ENCODE results near the gene MMP19. TPM values are rescaled to one million over a fixed set of nuclear protein-coding genes. Genes with fewer than 3 reads are reported as not detected.
"Not testable (repeated sequence)": the region's sequence is repeated elsewhere in the genome, so short reads cannot be mapped to it uniquely, and the experiment has no call there.

The MMP19 gene
- total RNA-seq, 2 donors from 2014 or later: 11.1 to 23.3 TPM

- DNase-seq (no peak), ATAC-seq (no peak)
- intact Hi-C loops (cut with DNase I): loop anchor here in 1 of 2 donors (2.0 kb wide), 1 partner anchor 15 kb away; no protein-coding TSS in a partner anchor
Measured at GRCh38 chr12:55845785-55846496, 3.2 kb upstream of the MMP19 start.

DNA sequence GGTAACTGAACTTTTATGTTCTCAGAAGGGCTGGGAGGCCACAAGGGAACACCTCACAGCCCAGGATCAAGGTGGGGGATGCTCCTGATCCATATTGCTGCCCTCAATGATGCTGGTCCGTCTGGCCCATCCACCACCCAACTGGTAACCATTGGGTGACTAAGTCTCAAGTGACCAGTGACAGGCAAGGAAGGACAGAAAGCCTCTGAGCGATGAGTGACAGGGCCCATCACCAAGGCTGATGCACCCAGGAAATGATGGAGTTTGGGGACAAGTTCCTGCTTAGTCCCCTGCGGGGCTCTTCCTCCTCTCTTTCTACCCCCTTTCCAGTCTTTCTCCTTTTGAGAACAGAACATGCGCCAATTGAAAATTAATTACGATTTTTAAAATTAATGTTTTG, 2.6 kb upstream of the MMP19 start:
- intact Hi-C loops (cut with DNase I): no loop called here
- DNase-seq: no peak
- ATAC-seq: no peak

- DNase-seq: no peak
- intact Hi-C loops (cut with DNase I): no loop called here
- no peak for ATAC-seq
Measured at GRCh38 chr12:55844961-55845360, 2.2 kb upstream of the MMP19 start.

GRCh38 chr12:55843431-55843830, 695 bp upstream of the MMP19 start:
- intact Hi-C loops (cut with DNase I): no loop called here
- no peak for DNase-seq
- no peak for ATAC-seq

DNA sequence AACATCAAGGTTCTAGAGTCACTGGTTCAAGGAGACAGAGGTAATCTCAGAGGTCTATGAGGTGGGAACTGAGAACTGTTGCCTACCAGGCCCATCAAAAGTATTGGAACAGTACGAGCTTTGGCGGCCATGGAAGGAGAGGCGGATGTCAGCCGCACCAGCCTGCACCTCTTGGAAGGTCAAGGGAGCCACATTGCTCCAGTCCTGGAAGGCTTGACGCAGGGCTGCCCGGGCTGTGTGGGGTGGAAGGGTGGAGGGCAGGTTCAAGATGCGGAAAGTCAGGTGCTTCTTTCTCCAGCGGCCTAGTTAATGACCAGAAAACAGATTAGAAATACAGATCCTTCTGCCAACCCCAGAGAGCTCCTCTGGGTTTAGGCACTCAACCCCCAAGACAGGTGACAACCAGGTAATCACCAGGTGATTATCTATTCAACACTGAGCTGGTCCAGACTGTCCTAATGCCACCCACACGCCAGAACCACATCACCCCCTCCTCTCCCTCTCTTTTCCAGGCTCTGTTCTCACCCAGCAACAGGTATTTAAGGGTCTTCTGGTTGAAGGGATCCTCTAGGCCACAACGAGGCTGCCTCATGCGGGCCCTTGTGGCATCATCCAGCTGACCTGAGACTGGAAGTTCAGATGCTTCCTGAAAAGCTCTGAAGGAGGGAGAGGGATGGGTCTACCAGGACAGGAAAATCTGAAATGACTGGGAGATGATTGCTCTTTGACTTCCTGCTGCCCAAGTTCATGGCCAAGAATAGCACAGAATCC, 2.0 kb downstream of the MMP19 start:
- intact Hi-C loops (cut with DNase I): no loop called here
- DNase-seq: no peak
- ATAC-seq: no peak

- intact Hi-C loops (cut with DNase I): no loop called here
- ATAC-seq (no peak), DNase-seq (no peak)
Measured at GRCh38 chr12:55839345-55840140, 3.2 kb downstream of the MMP19 start.

- intact Hi-C loops (cut with DNase I): no loop called here
- no peak for DNase-seq
- ATAC-seq: no peak
Measured at GRCh38 chr12:55838361-55838760, 4.4 kb downstream of the MMP19 start.

DNA sequence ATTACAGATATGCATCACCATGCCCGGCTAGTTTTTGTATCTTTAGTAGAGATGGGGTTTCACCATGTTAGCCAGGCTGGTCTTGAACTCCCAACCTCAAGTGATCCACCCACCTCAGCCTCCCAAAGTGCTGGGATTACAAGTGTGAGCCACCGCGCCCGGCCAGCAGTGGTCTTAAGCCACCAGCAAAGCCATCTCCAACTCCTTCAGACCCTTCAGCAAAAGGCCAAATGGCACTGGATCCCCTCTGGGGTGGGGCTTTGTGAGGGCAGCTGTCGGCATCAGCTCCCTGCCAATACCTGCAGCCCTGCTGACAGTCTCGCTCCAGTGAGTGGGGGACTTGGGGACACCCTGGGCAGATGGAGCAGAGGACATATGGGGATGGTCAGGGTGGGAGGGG, 8.3 kb downstream of the MMP19 start:
- not testable (repeated sequence) for DNase-seq, ATAC-seq
- intact Hi-C loops (cut with DNase I): loop anchor here in 1 of 2 donors (5.0 kb wide), 1 partner anchor 93 kb away; the partner anchor contains the start of gene PYM1

- DNase-seq: no peak
- no peak for ATAC-seq
- intact Hi-C loops (cut with DNase I): loop anchor here in 1 of 2 donors (5.0 kb wide), 1 partner anchor 94 kb away; the partner anchor contains the start of gene PYM1
Measured at GRCh38 chr12:55833056-55833455, 9.7 kb downstream of the MMP19 start.

DNA sequence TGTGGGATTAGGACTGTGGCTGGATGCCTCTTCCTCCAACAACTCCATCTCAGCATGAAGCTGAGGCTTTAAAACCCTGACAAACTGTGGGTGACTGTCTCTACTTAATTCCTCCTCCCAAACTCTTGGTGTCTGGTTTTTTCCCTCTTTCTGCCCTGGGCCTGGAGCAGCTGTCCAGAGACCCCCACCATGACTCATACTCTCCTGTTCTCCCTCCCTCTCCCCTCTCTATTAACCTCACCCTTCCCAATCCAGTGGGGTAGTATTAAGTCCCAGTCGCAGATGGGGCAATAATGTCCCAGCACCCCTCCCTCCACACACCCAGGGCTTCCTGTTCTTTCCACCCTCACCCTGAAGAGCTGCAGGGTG, 11.3 kb downstream of the MMP19 start:
- intact Hi-C loops (cut with DNase I): loop anchor here in 1 of 2 donors (2.0 to 5.0 kb wide), 2 partner anchors 15 to 96 kb away; partner anchors contain the start of gene PYM1
- no peak for ATAC-seq

DNA sequence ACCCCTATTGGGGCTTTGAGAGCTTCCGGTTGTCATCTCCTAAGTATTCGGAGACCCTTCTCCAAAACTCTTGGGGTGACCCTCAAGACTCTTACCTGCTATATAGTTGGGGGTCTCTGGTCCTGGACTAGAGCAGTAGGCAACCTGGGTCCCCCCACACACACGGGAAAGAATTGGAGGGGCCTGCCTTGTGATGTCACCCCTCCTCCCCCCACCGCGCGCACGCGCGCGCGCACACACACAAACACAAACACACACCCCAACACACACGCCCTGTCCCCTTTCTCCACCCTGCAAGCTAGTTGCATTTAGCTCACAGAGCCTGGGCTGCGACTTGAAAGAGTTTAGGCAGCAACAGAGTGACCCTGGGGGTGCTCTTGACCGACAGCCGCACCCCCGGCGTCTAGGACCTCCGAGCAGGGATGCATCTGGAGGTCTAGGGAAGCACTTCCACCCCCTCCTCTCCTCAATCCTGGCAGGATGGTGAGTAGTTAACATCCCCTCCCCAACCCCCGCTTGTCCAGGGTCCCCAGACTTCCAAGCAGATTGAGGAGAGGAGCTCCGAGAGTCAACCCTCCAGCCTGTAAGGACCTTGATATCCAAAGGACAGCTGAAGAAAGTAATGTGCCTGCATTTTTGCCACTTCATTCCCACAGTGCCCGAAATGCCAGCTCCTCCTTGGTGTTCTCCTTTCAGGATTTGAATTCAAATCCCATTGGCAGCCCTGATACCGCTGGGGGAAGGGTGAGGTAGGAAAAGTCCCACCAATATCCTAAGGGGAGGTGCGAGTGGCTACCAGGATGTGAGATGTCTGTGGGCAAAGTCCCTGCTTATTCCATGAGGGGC, 11.9 kb downstream of the MMP19 start:
- ATAC-seq (peak; percentile 58), DNase-seq (peak; percentile 81)
- intact Hi-C loops (cut with DNase I): loop anchor here in 1 of 2 donors (2.0 to 5.0 kb wide), 2 partner anchors 16 to 96 kb away; partner anchors contain the start of gene PYM1

More for the DNA sequence above, 11.3 kb downstream of the MMP19 start:
- no peak for DNase-seq

DNA sequence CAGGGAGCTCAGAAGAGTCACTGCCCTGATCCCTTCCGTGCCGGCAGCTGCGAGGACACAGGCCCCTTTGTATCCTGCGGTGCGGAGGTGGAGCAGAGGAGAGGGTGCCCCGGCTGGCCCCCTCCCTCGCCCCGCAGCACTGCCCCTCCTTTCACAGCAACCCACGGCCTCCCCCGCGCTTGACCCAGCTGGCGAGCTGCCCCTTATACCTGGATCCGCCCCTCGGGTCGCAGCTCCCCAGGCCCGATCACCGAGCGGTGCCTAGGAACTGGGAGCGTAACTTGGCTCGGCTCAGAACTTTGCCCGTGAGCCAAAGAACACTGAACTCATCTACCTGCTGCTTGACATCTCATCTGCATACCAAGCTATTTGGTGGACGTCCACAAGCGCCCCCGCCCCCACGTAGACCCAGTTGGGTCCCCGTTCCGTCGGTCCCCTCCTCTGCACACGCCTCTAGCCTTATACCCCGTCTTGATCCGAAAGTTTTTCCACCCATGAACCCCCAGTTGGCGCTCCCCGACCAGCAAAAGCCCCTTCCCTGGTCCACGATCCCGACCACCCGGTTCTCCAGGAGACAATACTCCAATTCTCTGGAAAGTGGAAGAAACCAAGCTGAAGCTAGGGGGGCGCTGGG, 12.7 kb downstream of the MMP19 start:
- ATAC-seq (peak; percentile 20 to 50), DNase-seq (peak; percentile 66)
- intact Hi-C loops (cut with DNase I): loop anchor here in 1 of 2 donors (2.0 to 5.0 kb wide), 2 partner anchors 17 to 97 kb away; partner anchors contain the start of gene PYM1

- intact Hi-C loops (cut with DNase I): no loop called here
- no peak for ATAC-seq
- DNase-seq: no peak
Measured at GRCh38 chr12:55828357-55828756, 14.4 kb downstream of the MMP19 start.

DNA sequence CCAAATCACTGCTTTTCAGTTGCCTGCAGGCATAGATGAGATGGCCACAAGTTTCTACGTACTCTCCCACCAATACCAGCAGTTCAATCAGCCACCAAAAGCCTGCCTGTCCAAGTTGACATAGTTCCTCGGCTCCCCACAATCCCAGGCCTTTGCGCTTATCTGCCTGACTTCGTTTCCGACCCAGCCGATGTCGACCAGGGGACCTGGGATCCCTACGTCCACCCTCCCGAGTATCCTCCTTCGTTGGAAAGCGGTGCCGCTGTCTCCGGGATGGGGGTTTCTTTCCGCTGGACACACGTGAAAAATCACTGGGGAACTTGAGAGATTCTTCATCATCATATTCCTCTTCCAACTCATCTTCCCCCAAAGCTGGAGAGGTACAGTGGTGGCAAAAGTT, 14.9 kb downstream of the MMP19 start:
- ATAC-seq: no peak
- intact Hi-C loops (cut with DNase I): no loop called here
- DNase-seq: no peak

DNA sequence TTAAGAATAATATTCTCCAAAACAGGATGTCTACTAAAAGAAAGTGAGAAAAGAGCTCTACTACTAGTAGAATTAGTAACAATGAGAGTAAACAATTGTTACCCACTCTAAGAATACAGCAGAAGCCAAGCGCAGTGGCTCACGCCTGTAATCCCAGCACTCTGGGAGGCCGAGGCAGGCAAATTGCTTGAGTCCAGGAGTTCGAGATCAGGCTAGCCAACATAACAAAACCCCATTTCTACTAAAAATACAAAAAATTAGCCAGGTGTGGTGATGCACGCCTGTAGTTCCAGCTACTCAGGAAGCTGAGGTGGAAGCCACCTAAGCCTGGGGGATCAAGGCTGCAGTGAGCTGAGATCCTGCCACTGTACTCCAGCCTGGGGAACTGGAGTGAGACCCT, 18.0 kb downstream of the MMP19 start:
- DNase-seq (no peak), ATAC-seq (no peak)
- intact Hi-C loops (cut with DNase I): no loop called here

DNA sequence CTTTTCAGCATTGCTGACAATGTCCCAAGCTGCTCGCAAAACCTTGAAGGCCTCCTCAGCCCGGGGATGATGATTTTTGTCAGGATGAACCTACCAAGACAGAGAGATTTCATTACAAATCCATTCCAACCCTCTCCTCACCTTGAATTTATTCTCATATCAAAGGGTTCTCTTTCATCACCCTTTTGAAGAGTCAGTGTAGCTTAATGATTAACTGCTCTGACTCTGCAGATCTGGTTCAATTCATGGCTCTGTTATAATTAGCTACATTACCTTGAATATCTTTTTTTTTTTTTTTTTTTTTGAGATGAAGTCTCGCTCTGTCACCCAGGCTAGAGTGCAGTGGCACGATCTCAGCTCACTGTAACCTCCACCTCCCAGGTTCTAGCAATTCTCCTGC, 19.3 kb downstream of the MMP19 start:
- intact Hi-C loops (cut with DNase I): no loop called here
- DNase-seq: no peak
- ATAC-seq: no peak

GRCh38 chr12:55822228-55822627, 20.5 kb downstream of the MMP19 start:
- no peak for ATAC-seq
- DNase-seq: no peak
- intact Hi-C loops (cut with DNase I): no loop called here

DNA sequence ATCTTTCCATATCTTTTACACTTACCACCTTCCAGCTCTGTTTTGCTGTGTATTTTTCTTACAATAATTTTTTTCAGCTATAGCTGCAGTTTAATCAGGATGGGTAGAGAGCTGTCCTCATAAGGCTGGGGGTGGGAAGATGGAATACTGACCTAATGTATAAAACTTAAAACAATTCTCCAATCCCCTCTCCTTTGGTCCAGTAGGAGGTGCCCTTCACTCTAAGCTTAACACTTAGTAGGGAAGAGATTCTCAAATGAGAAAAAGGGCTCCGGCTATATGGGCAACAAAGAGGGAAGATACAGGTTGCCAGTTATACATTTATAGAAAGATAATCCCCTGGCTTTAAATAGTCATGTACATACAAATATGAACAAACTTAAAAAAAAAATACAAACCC, 22.1 kb downstream of the MMP19 start:
- DNase-seq (no peak), ATAC-seq (no peak)
- intact Hi-C loops (cut with DNase I): no loop called here

Measured in left cardiac atrium (tissue), 4 donors.